Suprapubic skin (tissue), 4 donors: ENCODE data around the gene LRFN2. TPM values are rescaled to one million over a fixed set of nuclear protein-coding genes. Genes with fewer than 3 reads are reported as not detected.

ENCODE experiments used
- DNase-seq, 2 donors: peaks; one replicate each; pipeline ENCODE4 v3.0.0-alpha.2; 2019; ENCODE audit warnings: low spot score in 2 of 2
- H3K27ac ChIP-seq: fragments of 200-600 bp; sonication (generic); one replicate; pipeline ENCODE4 v1.5.1; 2019
- H3K27me3 ChIP-seq: fragments of 200-600 bp; sonication (generic); one replicate; pipeline ENCODE4 v1.5.1; 2019
- H3K36me3 ChIP-seq: fragments of 200-600 bp; sonication (generic); one replicate; pipeline ENCODE4 v1.5.1; 2019
- H3K4me1 ChIP-seq: fragments of 200-600 bp; sonication (generic); one replicate; pipeline ENCODE4 v1.5.1; 2019
- H3K4me3 ChIP-seq: fragments of 200-600 bp; sonication (generic); one replicate; pipeline ENCODE4 v1.5.1; 2019; ENCODE audit warnings: mild to moderate bottlenecking
- H3K9me3 ChIP-seq: fragments of 200-600 bp; sonication (generic); one replicate; pipeline ENCODE4 v1.5.1; 2019
- EP300 ChIP-seq: sonication (generic); formaldehyde crosslinking; IDR thresholded peaks from one replicate; pipeline ENCODE4 v1.6.1; 2017; ENCODE audit warnings: antibody characterized with exemption
- POLR2A ChIP-seq, 2 donors: fragments of 450-650 bp; IDR thresholded peaks; one replicate each; pipeline ENCODE4 v1.6.1; 2017; ENCODE audit warnings: antibody characterized with exemption in 2 of 2, mild to moderate bottlenecking in 2 of 2, moderate library complexity in 2 of 2
- POLR2AphosphoS5 ChIP-seq, 3 donors: sonication (generic); formaldehyde crosslinking; IDR thresholded peaks; one replicate each; pipeline ENCODE4 v1.6.1; 2017; ENCODE audit warnings: antibody characterized with exemption in 3 of 3
- WGBS: methylation state at CpG from one replicate; pipeline ENCODE4 v1.1.5; 2018; 5-methylcytosine and 5-hydroxymethylcytosine counted together
- total RNA-seq, 4 donors: library from RNA; depleted of rRNA; stranded (reverse); fragments of >200 nt; gene quantifications; one replicate each; pipeline ENCODE4 v1.1.0, GENCODE V29; 2016
- TF ChIP-seq, protein P1 (sequence below), 2 donors: fragments of 200-600 bp in 1 of 2; fragments of 450-650 bp in 1 of 2; sonication (generic) in 1 of 2; IDR thresholded peaks; one replicate each; pipeline ENCODE4 v1.5.1; 2016 to 2019; ENCODE audit warnings: antibody characterized with exemption in 2 of 2, mild to moderate bottlenecking in 1 of 2, moderate library complexity in 1 of 2

Gene LRFN2
- total RNA-seq, 4 donors from 2014 or later, result not detected

DNA sequence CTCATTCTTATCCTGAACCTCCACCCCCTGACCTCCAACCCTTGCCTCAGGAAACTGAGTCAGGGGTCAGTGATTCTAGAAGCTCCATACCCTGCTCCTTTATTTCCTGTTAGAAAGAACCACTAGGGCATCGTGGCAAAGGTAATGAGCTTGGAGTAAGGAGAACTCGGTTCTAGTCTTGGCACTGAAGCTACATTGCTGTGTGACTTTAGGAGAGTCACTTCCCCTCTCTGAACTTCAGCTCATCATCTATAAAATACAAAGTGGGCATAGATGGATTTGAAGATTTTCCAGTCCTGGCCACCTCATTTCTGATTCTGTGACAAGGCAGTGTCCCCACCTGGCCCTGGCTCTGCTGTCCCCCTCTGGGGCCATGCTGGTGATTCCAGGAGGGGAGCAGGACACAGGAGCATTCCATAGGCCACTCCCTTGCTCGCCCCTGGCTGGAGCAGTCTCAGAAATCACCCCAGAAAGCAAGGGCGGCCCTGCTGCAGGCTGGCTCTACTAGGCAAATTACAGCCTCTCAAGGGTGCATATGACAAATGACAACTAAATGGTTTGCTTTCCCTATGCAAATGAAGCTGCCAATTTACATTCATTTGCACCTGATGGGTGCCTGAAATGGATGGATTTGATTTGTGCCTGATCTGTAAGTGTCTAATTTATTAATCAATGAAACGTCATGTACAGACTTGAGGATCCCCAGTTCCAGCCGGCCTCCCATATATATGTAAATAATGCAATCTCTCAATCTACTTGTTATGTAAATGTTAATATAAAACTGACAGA lies 62.2 kb downstream of the LRFN2 start:
- peaks cover 8% of the 10 kb centered on the region for H3K27me3 ChIP-seq
- 60% methylated on average over 6 of the region's 6 CpGs for WGBS
- no peak overlapping the region for H3K27ac ChIP-seq
- H3K9me3 ChIP-seq, result no peaks in the 10 kb centered on the region
- TF ChIP-seq, protein P1, sequence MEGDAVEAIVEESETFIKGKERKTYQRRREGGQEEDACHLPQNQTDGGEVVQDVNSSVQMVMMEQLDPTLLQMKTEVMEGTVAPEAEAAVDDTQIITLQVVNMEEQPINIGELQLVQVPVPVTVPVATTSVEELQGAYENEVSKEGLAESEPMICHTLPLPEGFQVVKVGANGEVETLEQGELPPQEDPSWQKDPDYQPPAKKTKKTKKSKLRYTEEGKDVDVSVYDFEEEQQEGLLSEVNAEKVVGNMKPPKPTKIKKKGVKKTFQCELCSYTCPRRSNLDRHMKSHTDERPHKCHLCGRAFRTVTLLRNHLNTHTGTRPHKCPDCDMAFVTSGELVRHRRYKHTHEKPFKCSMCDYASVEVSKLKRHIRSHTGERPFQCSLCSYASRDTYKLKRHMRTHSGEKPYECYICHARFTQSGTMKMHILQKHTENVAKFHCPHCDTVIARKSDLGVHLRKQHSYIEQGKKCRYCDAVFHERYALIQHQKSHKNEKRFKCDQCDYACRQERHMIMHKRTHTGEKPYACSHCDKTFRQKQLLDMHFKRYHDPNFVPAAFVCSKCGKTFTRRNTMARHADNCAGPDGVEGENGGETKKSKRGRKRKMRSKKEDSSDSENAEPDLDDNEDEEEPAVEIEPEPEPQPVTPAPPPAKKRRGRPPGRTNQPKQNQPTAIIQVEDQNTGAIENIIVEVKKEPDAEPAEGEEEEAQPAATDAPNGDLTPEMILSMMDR (IDR thresholded peaks at IDR 0.05), result no peak
- TF ChIP-seq EP300, result no peak
- TF ChIP-seq POLR2AphosphoS5 (IDR thresholded peaks at IDR 0.05), result no peak
- no peak for TF ChIP-seq POLR2A (IDR thresholded peaks at IDR 0.05)
- no peak for DNase-seq
- H3K4me1 ChIP-seq, result no peaks in the 10 kb centered on the region
- H3K4me3 ChIP-seq, result no peak overlapping the region
- no peaks in the 10 kb centered on the region for H3K36me3 ChIP-seq

- no peak overlapping the region for H3K4me3 ChIP-seq
- TF ChIP-seq, protein P1 (IDR thresholded peaks at IDR 0.05), result no peak
- TF ChIP-seq EP300, result no peak
- DNase-seq, result no peak
- no peaks in the 10 kb centered on the region for H3K4me1 ChIP-seq
- no peak overlapping the region for H3K27ac ChIP-seq
- WGBS, result 42% methylated on average over 5 of the region's 5 CpGs
- peaks cover 17% of the 10 kb centered on the region for H3K27me3 ChIP-seq
- H3K36me3 ChIP-seq, result no peaks in the 10 kb centered on the region
- H3K9me3 ChIP-seq, result no peaks in the 10 kb centered on the region
Measured at GRCh38 chr6:40523505-40524172, 63.5 kb downstream of the LRFN2 start.

DNA sequence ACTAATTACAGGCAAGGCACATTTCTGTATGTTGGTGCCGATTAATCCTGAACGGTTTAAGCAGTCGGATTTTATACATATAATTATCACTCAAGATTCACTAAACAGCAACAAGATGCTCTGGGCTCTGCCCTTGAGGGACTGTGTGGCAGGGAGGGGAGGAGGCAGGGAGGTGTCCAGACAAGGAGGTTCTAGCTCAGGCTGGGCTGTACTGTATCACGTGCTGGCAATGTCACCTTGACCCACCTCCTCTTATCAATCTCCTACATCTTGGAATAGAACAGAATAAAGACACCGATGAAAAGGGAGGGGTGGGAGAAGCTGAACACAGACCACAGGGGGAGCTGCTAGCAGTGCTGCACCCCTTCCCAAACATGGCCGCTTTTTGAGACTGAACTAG lies 65.7 kb downstream of the LRFN2 start:
- Histone ChIP-seq H3K4me3 (no peak overlapping the region), H3K27me3 (peaks cover 19% of the 10 kb centered on the region), H3K36me3 (no peaks in the 10 kb centered on the region), H3K9me3 (no peaks in the 10 kb centered on the region), H3K27ac (no peak overlapping the region), H3K4me1 (no peaks in the 10 kb centered on the region)
- 58% methylated on average over 6 of the region's 6 CpGs for WGBS
- no peak for DNase-seq
- TF ChIP-seq EP300 (no peak), POLR2A (IDR thresholded peaks at IDR 0.05) (no peak), POLR2AphosphoS5 (IDR thresholded peaks at IDR 0.05) (no peak)
- TF ChIP-seq, protein P1 (IDR thresholded peaks at IDR 0.05), result no peak

DNA sequence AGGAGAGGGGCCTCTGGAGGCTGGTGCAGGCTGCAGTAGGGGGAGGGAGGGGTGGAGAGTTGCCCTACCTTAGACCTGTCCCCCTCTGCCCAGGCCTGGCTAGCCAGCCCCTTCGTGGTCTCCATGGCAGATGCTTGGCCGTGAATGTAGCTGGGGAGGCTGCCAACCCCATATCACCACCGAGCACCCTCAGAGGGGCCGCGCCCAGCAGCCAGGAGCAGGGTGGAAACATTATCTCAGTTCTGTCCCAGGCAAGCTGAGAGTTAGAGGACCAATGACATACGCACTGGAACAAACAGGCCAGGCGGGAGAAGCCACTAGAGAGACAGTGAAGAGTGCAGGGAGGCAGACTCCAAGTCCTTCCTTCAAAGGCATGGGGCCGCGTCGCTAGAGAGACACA lies 66.5 kb downstream of the LRFN2 start:
- H3K4me3 ChIP-seq, result no peak overlapping the region
- H3K4me1 ChIP-seq, result no peaks in the 10 kb centered on the region
- TF ChIP-seq, protein P1 (IDR thresholded peaks at IDR 0.05), result no peak
- TF ChIP-seq EP300, result no peak
- TF ChIP-seq POLR2A (IDR thresholded peaks at IDR 0.05), result no peak
- TF ChIP-seq POLR2AphosphoS5 (IDR thresholded peaks at IDR 0.05), result no peak
- no peaks in the 10 kb centered on the region for H3K36me3 ChIP-seq
- no peaks in the 10 kb centered on the region for H3K9me3 ChIP-seq
- H3K27me3 ChIP-seq, result peaks cover 19% of the 10 kb centered on the region
- DNase-seq, result no peak
- 68% methylated on average over 10 of the region's 10 CpGs for WGBS
- H3K27ac ChIP-seq, result no peak overlapping the region

DNA sequence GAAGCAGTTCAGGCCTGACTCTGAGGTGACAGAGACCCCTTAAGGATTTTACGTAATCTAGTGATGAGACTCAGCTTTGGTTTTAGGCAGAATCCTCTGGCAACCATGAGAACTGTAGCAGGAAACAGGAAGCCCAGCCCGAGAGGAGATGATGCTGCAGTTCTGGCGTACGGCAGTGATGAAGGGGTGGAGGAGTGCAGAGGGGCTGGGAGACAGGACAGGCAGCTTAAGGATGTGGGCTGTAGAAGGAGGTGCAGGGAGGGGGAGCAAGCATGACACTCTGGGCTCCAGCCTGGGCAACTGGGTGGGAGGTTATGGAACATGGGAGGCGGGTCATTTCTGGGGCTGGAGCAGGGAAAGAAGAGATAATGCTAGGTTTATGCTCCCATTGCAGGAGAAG lies 67.1 kb downstream of the LRFN2 start:
- Histone ChIP-seq H3K4me3 (no peak overlapping the region), H3K4me1 (no peaks in the 10 kb centered on the region), H3K27me3 (peaks cover 19% of the 10 kb centered on the region), H3K27ac (no peak overlapping the region), H3K36me3 (no peaks in the 10 kb centered on the region), H3K9me3 (no peaks in the 10 kb centered on the region)
- no peak for TF ChIP-seq EP300
- TF ChIP-seq POLR2AphosphoS5 (IDR thresholded peaks at IDR 0.05), result no peak
- TF ChIP-seq, protein P1 (IDR thresholded peaks at IDR 0.05), result no peak
- no peak for TF ChIP-seq POLR2A (IDR thresholded peaks at IDR 0.05)
- DNase-seq, result no peak
- 65% methylated on average over 5 of the region's 5 CpGs for WGBS
